KOPT-K1 (cell line): ENCODE results near the gene RPS8.
A peak's percentile ranks its signal among the peaks of the same experiment; 100 is the strongest.

Experiments
- H3K27ac ChIP-seq: fragments of 200-600 bp; sonication (generic); 2 replicates; pipeline ENCODE4 v1.5.1; 2016; ENCODE audit warnings: antibody characterized with exemption, mild to moderate bottlenecking, low read depth, low read length; ENCODE audit not compliant: poor library complexity, severe bottlenecking
- H3K36me3 ChIP-seq: fragments of 200-600 bp; sonication (generic); 2 replicates; pipeline ENCODE4 v1.5.1; 2017; ENCODE audit warnings: antibody characterized with exemption, mild to moderate bottlenecking, low read length, moderate library complexity; ENCODE audit not compliant: insufficient read depth
- H3K9me3 ChIP-seq: fragments of 200-600 bp; sonication (generic); 2 replicates; pipeline ENCODE4 v1.5.1; 2017; ENCODE audit warnings: antibody characterized with exemption, low read length, mild to moderate bottlenecking; ENCODE audit not compliant: insufficient read depth, poor library complexity, severe bottlenecking

RPS8 gene

DNA sequence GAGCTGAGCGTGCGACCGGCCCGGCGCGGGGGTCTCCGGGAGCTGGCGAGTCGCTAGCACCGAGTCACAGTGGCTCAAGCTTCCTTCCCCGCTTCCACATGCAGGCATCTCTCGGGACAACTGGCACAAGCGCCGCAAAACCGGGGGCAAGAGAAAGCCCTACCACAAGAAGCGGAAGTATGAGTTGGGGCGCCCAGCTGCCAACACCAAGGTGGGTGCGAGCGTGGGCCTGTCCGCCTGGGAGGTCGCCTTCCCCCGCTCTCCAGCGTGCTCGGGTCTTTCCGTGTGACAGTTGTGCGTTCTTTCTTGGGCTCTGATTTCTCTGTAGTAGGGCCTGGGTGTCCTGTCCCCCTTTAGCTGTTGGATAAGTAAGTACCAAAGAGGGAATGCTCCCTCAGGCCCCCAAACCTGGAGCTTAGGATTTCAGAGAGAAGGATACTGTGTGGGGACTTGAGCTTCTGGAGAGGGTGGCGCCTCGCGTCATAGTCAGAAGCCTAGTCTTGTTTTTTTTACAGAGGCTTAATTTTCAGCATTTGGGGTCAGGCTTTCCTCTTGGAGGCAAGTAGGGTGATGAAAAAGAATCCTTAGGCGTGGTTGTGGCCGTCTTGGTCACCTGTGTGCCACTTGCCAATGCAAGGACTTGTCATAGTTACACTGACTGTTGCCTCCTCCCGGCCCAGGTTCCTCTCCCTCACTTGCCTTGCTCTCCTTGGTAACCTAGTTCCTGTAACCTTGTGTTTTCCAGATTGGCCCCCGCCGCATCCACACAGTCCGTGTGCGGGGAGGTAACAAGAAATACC lies 790 bp downstream of the RPS8 start:
- Histone ChIP-seq H3K36me3 (peaks cover 49% of the 10 kb centered on the region), H3K27ac (peak overlapping the region; percentile 76), H3K9me3 (no peaks in the 10 kb centered on the region)

GRCh38 chr1:44776730-44777068 lies 1.4 kb downstream of the RPS8 start:
- H3K9me3 ChIP-seq: no peaks in the 10 kb centered on the region

DNA sequence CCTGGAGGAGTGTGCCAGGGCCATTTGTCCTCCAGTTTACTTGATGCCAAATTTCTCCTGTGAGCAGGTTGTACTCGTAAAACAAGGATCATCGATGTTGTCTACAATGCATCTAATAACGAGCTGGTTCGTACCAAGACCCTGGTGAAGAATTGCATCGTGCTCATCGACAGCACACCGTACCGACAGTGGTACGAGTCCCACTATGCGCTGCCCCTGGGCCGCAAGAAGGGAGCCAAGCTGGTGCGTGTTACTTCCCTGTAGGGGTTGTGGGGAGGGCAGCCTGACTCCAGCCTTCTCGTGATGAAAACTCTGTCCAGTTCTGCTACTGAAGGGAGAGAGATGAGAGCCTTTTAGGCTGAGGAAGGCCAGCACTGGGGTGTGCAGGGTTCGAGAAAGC lies 2.2 kb downstream of the RPS8 start:
- H3K27ac ChIP-seq: peak overlapping the region; percentile 76
- peaks cover 61% of the 10 kb centered on the region for H3K36me3 ChIP-seq
- H3K9me3 ChIP-seq: no peaks in the 10 kb centered on the region

More at GRCh38 chr1:44776730-44777068, 1.4 kb downstream of the RPS8 start:
- Histone ChIP-seq H3K27ac (peak overlapping the region; percentile 76), H3K36me3 (peaks cover 55% of the 10 kb centered on the region)

- no peaks in the 10 kb centered on the region for H3K9me3 ChIP-seq
- peaks cover 67% of the 10 kb centered on the region for H3K36me3 ChIP-seq
- no peak overlapping the region for H3K27ac ChIP-seq
Measured at GRCh38 chr1:44777969-44778635, 2.8 kb downstream of the RPS8 start.

- Histone ChIP-seq H3K36me3 (peaks cover 69% of the 10 kb centered on the region), H3K27ac (no peak overlapping the region), H3K9me3 (no peaks in the 10 kb centered on the region)
Measured at GRCh38 chr1:44778705-44779576, 3.6 kb downstream of the RPS8 start.

DNA sequence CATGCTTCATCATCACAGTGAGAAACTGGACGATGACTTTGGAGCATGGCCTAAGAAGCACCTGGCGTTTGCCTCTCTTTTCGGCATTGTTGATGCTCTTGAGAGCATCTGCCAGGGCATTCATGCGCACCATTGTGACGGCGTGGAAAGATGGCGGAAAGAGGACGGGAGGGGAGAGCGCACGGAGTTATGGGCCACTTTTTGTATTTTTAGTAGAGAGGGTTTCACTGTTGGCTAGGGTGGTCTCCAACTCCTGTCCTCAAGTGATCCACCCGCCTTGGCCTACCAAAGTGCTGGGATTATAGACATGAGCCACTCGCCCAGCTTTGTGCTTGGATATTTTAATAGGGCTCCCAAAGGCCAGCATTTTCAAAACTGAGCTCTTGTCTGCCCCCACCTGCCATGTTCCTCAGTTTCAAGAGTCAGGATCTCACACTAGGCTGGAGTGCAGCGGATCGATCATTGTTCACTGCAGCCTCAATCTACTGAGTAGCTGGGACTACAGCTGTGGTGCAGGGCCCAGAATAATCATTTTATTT lies 5.3 kb downstream of the RPS8 start:
- Histone ChIP-seq H3K36me3 (peaks cover 69% of the 10 kb centered on the region), H3K27ac (no peak overlapping the region), H3K9me3 (no peaks in the 10 kb centered on the region)

GRCh38 chr1:44783697-44784093 lies 8.4 kb downstream of the RPS8 start:
- Histone ChIP-seq H3K27ac (no peak overlapping the region), H3K36me3 (peaks cover 44% of the 10 kb centered on the region), H3K9me3 (no peaks in the 10 kb centered on the region)

DNA sequence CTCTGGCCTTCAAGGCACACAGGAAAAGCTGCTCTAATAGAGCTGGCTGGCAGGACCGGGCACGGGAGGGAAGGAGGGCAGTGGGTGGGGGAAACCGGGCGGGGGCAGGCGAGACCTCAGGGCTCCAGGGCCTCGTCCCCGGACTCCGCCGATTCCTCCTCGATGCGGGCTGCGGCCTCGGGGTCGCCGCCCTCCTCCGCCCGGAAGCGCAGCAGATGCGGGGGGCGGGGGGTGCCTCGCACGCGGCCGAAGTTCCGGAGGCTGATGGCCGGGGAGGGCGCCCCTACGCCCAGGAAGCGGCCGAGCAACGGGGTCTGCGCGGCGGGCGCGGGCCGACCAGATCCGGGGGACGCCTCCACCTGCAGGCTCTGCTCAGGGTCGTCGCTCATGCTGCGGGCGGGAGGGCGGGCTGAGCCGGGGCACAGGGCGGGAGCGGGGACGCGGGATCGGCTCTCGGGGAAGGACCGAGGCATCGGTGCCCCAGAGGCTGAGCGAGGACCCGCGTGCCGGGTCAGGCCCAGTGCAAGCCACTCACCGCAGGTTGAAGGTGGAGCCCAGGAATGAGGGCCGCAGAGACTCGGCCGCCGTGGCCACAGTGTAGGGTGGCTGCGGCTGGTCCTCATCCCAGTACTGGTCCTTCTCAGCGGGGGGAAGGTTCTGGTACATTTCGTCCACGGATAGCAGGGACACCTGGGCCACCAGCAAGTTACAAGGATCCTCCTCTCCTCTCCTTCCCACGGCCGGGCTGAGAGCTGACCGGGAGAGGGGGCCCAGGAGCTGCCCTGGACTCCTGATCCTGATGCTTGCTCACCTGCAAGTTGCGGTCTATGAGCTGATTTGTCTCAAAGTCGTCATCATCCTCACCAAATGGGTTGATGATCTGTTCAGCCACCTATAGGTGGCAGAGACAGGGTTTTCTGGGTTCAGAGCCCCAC lies 9.0 kb downstream of the RPS8 start:
- peaks cover 38% of the 10 kb centered on the region for H3K36me3 ChIP-seq
- no peak overlapping the region for H3K27ac ChIP-seq
- H3K9me3 ChIP-seq: no peaks in the 10 kb centered on the region

GRCh38 chr1:44785029-44785380 lies 9.7 kb downstream of the RPS8 start:
- Histone ChIP-seq H3K36me3 (peaks cover 31% of the 10 kb centered on the region), H3K9me3 (no peaks in the 10 kb centered on the region), H3K27ac (no peak overlapping the region)

DNA sequence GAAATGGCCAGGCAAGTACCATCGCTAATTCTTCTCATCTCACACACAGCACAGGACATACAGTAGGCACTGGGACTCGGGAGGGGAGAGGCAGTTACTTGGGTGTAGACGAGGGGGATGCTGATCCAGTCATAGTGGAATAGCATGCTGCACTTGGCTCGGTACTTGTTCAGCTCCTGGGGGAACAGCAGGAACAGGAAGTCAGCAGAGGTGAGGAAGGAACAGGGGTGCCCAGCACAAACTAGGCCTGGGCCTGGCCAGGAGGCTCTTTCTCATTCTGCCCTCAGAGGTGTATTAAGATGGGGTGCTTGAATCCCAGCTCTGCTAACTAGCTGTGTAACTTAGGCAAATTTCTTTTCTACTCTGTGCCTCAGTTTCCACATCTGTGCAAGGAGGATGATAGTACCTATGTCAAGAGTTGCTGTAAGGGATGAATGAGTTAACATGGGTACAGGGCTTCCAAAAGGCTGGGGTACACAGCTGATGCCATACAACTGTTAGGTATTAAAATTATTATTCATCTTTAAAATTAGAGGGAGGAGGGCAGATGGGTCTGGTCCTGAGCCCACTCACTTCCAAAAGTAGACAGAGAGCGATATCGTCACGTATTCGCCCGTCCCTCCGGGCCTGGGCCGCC lies 10.3 kb downstream of the RPS8 start:
- no peak overlapping the region for H3K27ac ChIP-seq

DNA sequence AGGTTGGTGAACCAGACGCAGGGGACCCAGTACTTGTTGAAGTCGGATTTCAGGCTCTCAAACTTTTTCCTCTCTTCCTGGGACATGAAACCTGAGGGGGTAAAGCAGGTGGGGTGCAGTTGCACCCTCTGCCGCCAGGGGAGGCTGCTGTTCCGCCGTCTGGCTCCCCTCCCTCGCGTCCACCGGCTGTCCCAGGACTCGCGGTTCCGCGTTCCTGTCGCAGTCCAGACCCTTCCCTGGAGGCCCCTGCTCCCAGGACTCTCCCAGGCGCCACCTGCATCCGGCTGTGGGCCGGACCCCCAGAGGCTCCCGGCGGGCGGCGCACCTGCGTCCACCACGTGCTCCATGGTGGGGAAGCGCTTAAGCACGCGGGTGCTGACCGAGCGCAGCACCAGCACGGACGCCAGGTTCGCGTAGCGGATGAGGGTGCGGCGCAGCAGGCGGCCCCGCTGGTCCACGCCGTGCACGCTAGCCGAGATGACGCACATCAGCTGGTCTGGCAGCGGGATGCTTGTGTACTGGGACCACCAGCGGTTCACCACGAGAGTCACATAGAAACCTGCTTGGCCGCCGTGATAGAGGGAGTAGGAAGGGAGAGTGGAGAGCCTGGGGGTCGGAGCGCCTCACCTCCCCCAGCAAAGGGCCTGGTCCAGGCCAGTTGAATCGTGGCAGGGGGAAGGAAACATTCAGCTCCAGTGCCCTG lies 10.9 kb downstream of the RPS8 start:
- Histone ChIP-seq H3K27ac (no peak overlapping the region), H3K36me3 (peaks cover 18% of the 10 kb centered on the region), H3K9me3 (no peaks in the 10 kb centered on the region)

More for the DNA sequence above, 10.3 kb downstream of the RPS8 start:
- Histone ChIP-seq H3K36me3 (peaks cover 25% of the 10 kb centered on the region), H3K9me3 (no peaks in the 10 kb centered on the region)

- Histone ChIP-seq H3K27ac (no peak overlapping the region), H3K9me3 (no peaks in the 10 kb centered on the region)
Measured at GRCh38 chr1:44786841-44787426, 11.6 kb downstream of the RPS8 start.

DNA sequence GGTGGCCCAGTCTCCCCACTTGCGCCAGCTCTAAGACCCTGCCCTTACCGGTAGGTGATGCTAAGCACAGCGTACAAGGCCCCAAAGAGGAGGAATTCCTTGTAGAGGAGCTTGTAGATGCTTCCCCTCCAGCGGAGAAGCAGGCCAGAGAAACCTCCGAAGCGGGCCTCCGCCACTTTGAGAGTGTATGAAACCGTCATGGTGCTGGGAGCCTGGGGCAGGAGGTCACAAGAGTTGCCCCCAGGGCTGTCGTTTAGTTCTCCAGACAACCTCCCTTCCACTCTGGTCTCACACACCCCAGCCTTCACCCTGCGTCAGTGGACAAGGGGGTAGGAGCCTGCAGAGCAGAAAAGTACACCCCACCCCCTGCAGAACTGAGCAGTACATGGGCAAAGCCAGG lies 12.2 kb downstream of the RPS8 start:
- Histone ChIP-seq H3K27ac (no peak overlapping the region), H3K9me3 (no peaks in the 10 kb centered on the region), H3K36me3 (peaks cover 8% of the 10 kb centered on the region; the same call in 1 of the 2 replicates)

More at GRCh38 chr1:44786841-44787426, 11.6 kb downstream of the RPS8 start:
- peaks cover 12% of the 10 kb centered on the region for H3K36me3 ChIP-seq
